DND-41 (cell line): Measurements from ENCODE around the gene PPID.
"Not testable (repeated sequence)": the region's sequence is repeated elsewhere in the genome, so short reads cannot be mapped to it uniquely, and the experiment has no call there.

Experiments
- ATAC-seq: fragments of 200-7000 bp; cut with Tn5 transposase; 3 replicates; pipeline ENCODE4 v1.9.1; 2021; ENCODE audit warnings: low read depth; ENCODE audit not compliant: insufficient read depth
- DNase-seq: peaks from one replicate; pipeline ENCODE4 v3.0.0-alpha.2; 2020
- H2AFZ ChIP-seq: 2 replicates; pipeline ENCODE4 v1.6.0; 2012; ENCODE audit warnings: low read depth, low read length
- H3K27ac ChIP-seq: 2 replicates; pipeline ENCODE4 v1.5.1; 2012; ENCODE audit warnings: low read length, inconsistent platforms
- H3K27me3 ChIP-seq: fragments of 200-600 bp; sonication (generic); 2 replicates; pipeline ENCODE4 v1.6.0; 2012; ENCODE audit warnings: low read length, mild to moderate bottlenecking, inconsistent platforms; ENCODE audit not compliant: insufficient read depth, poor library complexity
- H3K36me3 ChIP-seq: 2 replicates; pipeline ENCODE4 v1.5.1; 2012; ENCODE audit warnings: low read length, inconsistent platforms; ENCODE audit not compliant: insufficient read depth
- H3K4me1 ChIP-seq: 2 replicates; pipeline ENCODE4 v1.5.1; 2012; ENCODE audit warnings: mild to moderate bottlenecking, low read length; ENCODE audit not compliant: insufficient read depth
- H3K4me2 ChIP-seq: 2 replicates; pipeline ENCODE4 v1.6.0; 2012; ENCODE audit warnings: mild to moderate bottlenecking, moderate library complexity, low read length, inconsistent platforms; ENCODE audit not compliant: insufficient read depth
- H3K4me3 ChIP-seq, 2 experiments: fragments of 200-600 bp in 1 of 2; shearing (Covaris generic) in 1 of 2; 2 replicates each; pipeline ENCODE4 v1.5.1; 2012 to 2016; ENCODE audit warnings: inconsistent platforms in 2 of 2, low read length in 2 of 2, mild to moderate bottlenecking in 2 of 2, low read depth in 1 of 2, moderate library complexity in 1 of 2
- H3K79me2 ChIP-seq: 2 replicates; pipeline ENCODE4 v1.6.0; 2012; ENCODE audit warnings: low read length, inconsistent platforms; ENCODE audit not compliant: insufficient read depth
- H3K9ac ChIP-seq: 2 replicates; pipeline ENCODE4 v1.6.0; 2012; ENCODE audit warnings: low read depth, mild to moderate bottlenecking, inconsistent platforms, low read length, moderate library complexity
- H3K9me3 ChIP-seq: 2 replicates; pipeline ENCODE4 v1.5.1; 2012; ENCODE audit warnings: low read length, moderate library complexity, mild to moderate bottlenecking, inconsistent platforms; ENCODE audit not compliant: insufficient read depth, severe bottlenecking
- H4K20me1 ChIP-seq: 2 replicates; pipeline ENCODE4 v1.6.0; 2012; ENCODE audit warnings: low read length; ENCODE audit not compliant: insufficient read depth
- CTCF ChIP-seq: IDR thresholded peaks from 2 replicates; pipeline ENCODE4 v1.5.1; 2012; ENCODE audit warnings: borderline replicate concordance, low read length, moderate library complexity, mild to moderate bottlenecking; ENCODE audit not compliant: poor library complexity, severe bottlenecking; ENCODE audit errors: extremely low read depth
- EZH2 ChIP-seq: IDR thresholded peaks from 3 replicates; pipeline ENCODE4 v1.6.1; 2012; ENCODE audit warnings: borderline replicate concordance, low read depth, mild to moderate bottlenecking, moderate library complexity, low read length, inconsistent platforms; ENCODE audit not compliant: severe bottlenecking

The PPID gene

GRCh38 chr4:158721680-158722079 lies 1.5 kb downstream of the PPID start:
- no peaks in the 10 kb centered on the region for H4K20me1 ChIP-seq
- no peak overlapping the region for H3K9ac ChIP-seq
- H3K36me3 ChIP-seq, result peaks cover 27% of the 10 kb centered on the region
- H3K4me3 ChIP-seq, result peak overlapping the region in 1 of 2 experiments; percentile 88; a peak in 1 of 4 replicates
- H3K4me1 ChIP-seq, result peaks cover 18% of the 10 kb centered on the region; the same call in 1 of the 2 replicates
- TF ChIP-seq CTCF (no peak), EZH2 (no peak)
- peak overlapping the region; percentile 87; the same call in 1 of the 2 replicates for H3K4me2 ChIP-seq
- DNase-seq, result no peak
- H2AFZ ChIP-seq, result no peak overlapping the region
- no peaks in the 10 kb centered on the region for H3K9me3 ChIP-seq
- H3K27ac ChIP-seq, result no peak overlapping the region
- no peak for ATAC-seq
- no peaks in the 10 kb centered on the region for H3K27me3 ChIP-seq
- H3K79me2 ChIP-seq, result peaks cover 27% of the 10 kb centered on the region

- H3K27me3 ChIP-seq, result no peaks in the 10 kb centered on the region
- H3K4me3 ChIP-seq, result no peak overlapping the region
- ATAC-seq, result no peak
- no peak overlapping the region for H3K27ac ChIP-seq
- H3K9me3 ChIP-seq, result no peaks in the 10 kb centered on the region
- no peaks in the 10 kb centered on the region for H3K79me2 ChIP-seq
- peaks cover 48% of the 10 kb centered on the region for H3K36me3 ChIP-seq
- no peak overlapping the region for H2AFZ ChIP-seq
- H3K4me1 ChIP-seq, result no peaks in the 10 kb centered on the region
- no peak overlapping the region for H3K4me2 ChIP-seq
- H3K9ac ChIP-seq, result no peak overlapping the region
- DNase-seq, result no peak
- H4K20me1 ChIP-seq, result no peaks in the 10 kb centered on the region
- TF ChIP-seq CTCF (no peak), EZH2 (no peak)
Observed at GRCh38 chr4:158715802-158716201, 7.4 kb downstream of the PPID start.

GRCh38 chr4:158714937-158715336 lies 8.3 kb downstream of the PPID start:
- H3K4me3 ChIP-seq, result no peak overlapping the region
- ATAC-seq (no peak), DNase-seq (no peak)
- no peak overlapping the region for H3K9ac ChIP-seq
- H3K36me3 ChIP-seq, result peaks cover 50% of the 10 kb centered on the region
- no peak for TF ChIP-seq EZH2
- no peak overlapping the region for H3K4me2 ChIP-seq
- H3K9me3 ChIP-seq, result no peaks in the 10 kb centered on the region
- H3K27ac ChIP-seq, result no peak overlapping the region
- no peak overlapping the region for H2AFZ ChIP-seq
- H3K27me3 ChIP-seq, result no peaks in the 10 kb centered on the region
- no peaks in the 10 kb centered on the region for H3K79me2 ChIP-seq
- H3K4me1 ChIP-seq, result no peaks in the 10 kb centered on the region
- no peaks in the 10 kb centered on the region for H4K20me1 ChIP-seq

GRCh38 chr4:158712622-158713021 lies 10.6 kb downstream of the PPID start:
- not testable (repeated sequence) for ATAC-seq, DNase-seq, H3K4me1 ChIP-seq, H3K27ac ChIP-seq, H2AFZ ChIP-seq, H3K4me3 ChIP-seq, H3K9me3 ChIP-seq, H3K79me2 ChIP-seq, H3K27me3 ChIP-seq, H4K20me1 ChIP-seq, H3K9ac ChIP-seq, H3K4me2 ChIP-seq
- peaks cover 54% of the 10 kb centered on the region; the same call in 1 of the 2 replicates for H3K36me3 ChIP-seq
